Trophoblast cell (in vitro differentiated cells and primary cell): ENCODE results near the gene ZNF506.
"Not testable (repeated sequence)": the region's sequence is repeated elsewhere in the genome, so short reads cannot be mapped to it uniquely, and the experiment has no call there.

Experiments
- DNase-seq, 2 donors: peaks; one replicate each; pipeline ENCODE4 v3.0.0-alpha.2; 2016
- H2AFZ ChIP-seq: 2 replicates; pipeline ENCODE4 v1.6.1; 2013; ENCODE audit warnings: low read length, moderate library complexity, mild to moderate bottlenecking; ENCODE audit not compliant: insufficient read depth, poor library complexity
- H2AK5ac ChIP-seq: 2 replicates; pipeline ENCODE4 v1.6.1; 2013; ENCODE audit warnings: mild to moderate bottlenecking, low read length
- H2BK120ac ChIP-seq: 2 replicates; pipeline ENCODE4 v1.6.1; 2013; ENCODE audit warnings: low read length, mild to moderate bottlenecking, moderate library complexity; ENCODE audit not compliant: insufficient read depth, poor library complexity
- H2BK12ac ChIP-seq: 2 replicates; pipeline ENCODE4 v1.6.1; 2013; ENCODE audit warnings: mild to moderate bottlenecking, low read length, moderate library complexity
- H2BK5ac ChIP-seq: 2 replicates; pipeline ENCODE4 v1.6.1; 2013; ENCODE audit warnings: low read length, low read depth, moderate library complexity, mild to moderate bottlenecking; ENCODE audit not compliant: poor library complexity
- H3K14ac ChIP-seq: 2 replicates; pipeline ENCODE4 v1.6.1; 2013; ENCODE audit warnings: mild to moderate bottlenecking, low read length
- H3K18ac ChIP-seq: 2 replicates; pipeline ENCODE4 v1.6.1; 2013; ENCODE audit warnings: mild to moderate bottlenecking, low read length
- H3K23ac ChIP-seq: 2 replicates; pipeline ENCODE4 v1.6.1; 2013; ENCODE audit warnings: low read length
- H3K27ac ChIP-seq: 2 replicates; pipeline ENCODE4 v1.5.1; 2013; ENCODE audit warnings: low read depth, mild to moderate bottlenecking, inconsistent platforms, low read length, moderate library complexity
- H3K27me3 ChIP-seq: 2 replicates; pipeline ENCODE4 v1.6.1; 2013; ENCODE audit warnings: inconsistent platforms, mild to moderate bottlenecking, low read length, moderate library complexity; ENCODE audit not compliant: insufficient read depth
- H3K36me3 ChIP-seq, 2 experiments: 1 replicate in 1 of 2; 2 replicates in 1 of 2; pipeline ENCODE4 v1.6.1; 2013; ENCODE audit warnings: low read length in 2 of 2, mild to moderate bottlenecking in 2 of 2, moderate library complexity in 1 of 2; ENCODE audit not compliant: insufficient read depth in 2 of 2, control insufficient read depth in 1 of 2
- H3K4ac ChIP-seq: 2 replicates; pipeline ENCODE4 v1.6.1; 2013; ENCODE audit warnings: low read depth, mild to moderate bottlenecking, low read length, moderate library complexity
- H3K4me1 ChIP-seq, 2 experiments: 1 replicate in 1 of 2; 2 replicates in 1 of 2; pipeline ENCODE4 v1.6.1; 2013; ENCODE audit warnings: low read length in 2 of 2, mild to moderate bottlenecking in 2 of 2, moderate library complexity in 1 of 2; ENCODE audit not compliant: insufficient read depth in 2 of 2, control insufficient read depth in 1 of 2
- H3K4me2 ChIP-seq: 2 replicates; pipeline ENCODE4 v1.6.1; 2013; ENCODE audit warnings: inconsistent platforms, mild to moderate bottlenecking, low read length, moderate library complexity
- H3K4me3 ChIP-seq: 2 replicates; pipeline ENCODE4 v1.5.1; 2013; ENCODE audit warnings: mild to moderate bottlenecking, low read depth, low read length, inconsistent platforms
- H3K79me1 ChIP-seq: one replicate; pipeline ENCODE4 v1.6.1; 2013; ENCODE audit warnings: low read length
- H3K79me2 ChIP-seq: 2 replicates; pipeline ENCODE4 v1.6.1; 2013; ENCODE audit warnings: low read length, mild to moderate bottlenecking; ENCODE audit not compliant: control insufficient read depth, insufficient read depth, poor library complexity
- H3K9ac ChIP-seq: 2 replicates; pipeline ENCODE4 v1.6.1; 2013; ENCODE audit warnings: mild to moderate bottlenecking, low read length
- H3K9me3 ChIP-seq: 2 replicates; pipeline ENCODE4 v1.6.1; 2013; ENCODE audit warnings: low read depth, mild to moderate bottlenecking, control low read depth, inconsistent platforms, low read length; ENCODE audit not compliant: insufficient read depth
- H4K12ac ChIP-seq: 2 replicates; pipeline ENCODE4 v1.6.1; 2013; ENCODE audit warnings: low read depth, mild to moderate bottlenecking, low read length, moderate library complexity
- H4K8ac ChIP-seq: 2 replicates; pipeline ENCODE4 v1.6.1; 2013; ENCODE audit warnings: low read depth, mild to moderate bottlenecking, low read length, moderate library complexity
- H4K91ac ChIP-seq: one replicate; pipeline ENCODE4 v1.6.1; 2013; ENCODE audit warnings: low read depth, mild to moderate bottlenecking, low read length, moderate library complexity
- WGBS: extraction: QIAGEN DNeasy Blood & Tissue Kit; methylation state at CpG from one replicate; pipeline ENCODE4 v1.1.7; 2013; ENCODE audit warnings: missing lambda C conversion rate; ENCODE audit not compliant: insufficient read length, insufficient coverage; ENCODE audit errors: extremely low coverage; 5-methylcytosine and 5-hydroxymethylcytosine counted together

Gene ZNF506

GRCh38 chr19:19744641-19745040, 76.9 kb downstream of the ZNF506 start:
- Histone ChIP-seq H3K4me2 (no peak overlapping the region), H4K12ac (no peak overlapping the region), H3K79me2 (no peaks in the 10 kb centered on the region), H3K14ac (no peak overlapping the region), H2AFZ (no peak overlapping the region), H3K79me1 (no peaks in the 10 kb centered on the region), H3K9me3 (peaks cover 48% of the 10 kb centered on the region), H3K4me1 (no peaks in the 10 kb centered on the region), H2BK12ac (no peak overlapping the region), H4K91ac (no peak overlapping the region), H3K18ac (no peak overlapping the region), H3K27ac (no peak overlapping the region), H3K4me3 (no peak overlapping the region), H2BK120ac (no peak overlapping the region), H3K23ac (no peak overlapping the region), H3K9ac (no peak overlapping the region), H2AK5ac (no peak overlapping the region), H3K36me3 (no peaks in the 10 kb centered on the region), H2BK5ac (no peak overlapping the region), H4K8ac (no peak overlapping the region), H3K27me3 (no peaks in the 10 kb centered on the region), H3K4ac (no peak overlapping the region)
- no CpG with 5 or more reads among the region's 17 CpGs for WGBS
- DNase-seq, result no peak

GRCh38 chr19:19743921-19744320, 77.6 kb downstream of the ZNF506 start:
- H2AK5ac ChIP-seq, H4K8ac ChIP-seq, H3K4me3 ChIP-seq, H3K36me3 ChIP-seq, H3K18ac ChIP-seq, H2BK5ac ChIP-seq, H3K79me2 ChIP-seq, H3K27ac ChIP-seq, H3K4ac ChIP-seq, H3K79me1 ChIP-seq, H4K12ac ChIP-seq, H3K23ac ChIP-seq, H3K27me3 ChIP-seq, H3K4me1 ChIP-seq, H2BK120ac ChIP-seq, H3K4me2 ChIP-seq, DNase-seq, H3K14ac ChIP-seq, H3K9ac ChIP-seq, H2BK12ac ChIP-seq, H4K91ac ChIP-seq, H2AFZ ChIP-seq: not testable (repeated sequence)
- H3K9me3 ChIP-seq, result peaks cover 43% of the 10 kb centered on the region
- no CpG with 5 or more reads among the region's 6 CpGs for WGBS

- H4K8ac ChIP-seq, result no peak overlapping the region
- no peak overlapping the region for H2BK5ac ChIP-seq
- WGBS, result no CpG with 5 or more reads among the region's 6 CpGs
- no peak overlapping the region for H3K14ac ChIP-seq
- no peak overlapping the region for H2BK120ac ChIP-seq
- H3K27me3 ChIP-seq, result no peaks in the 10 kb centered on the region
- no peak overlapping the region for H3K18ac ChIP-seq
- no peaks in the 10 kb centered on the region for H3K36me3 ChIP-seq
- no peak overlapping the region for H4K91ac ChIP-seq
- no peak overlapping the region for H3K9ac ChIP-seq
- H3K4me2 ChIP-seq, result no peak overlapping the region
- H3K27ac ChIP-seq, result no peak overlapping the region
- no peak for DNase-seq
- H2AK5ac ChIP-seq, result no peak overlapping the region
- H3K4ac ChIP-seq, result no peak overlapping the region
- H3K79me2 ChIP-seq, result no peaks in the 10 kb centered on the region
- no peak overlapping the region for H3K23ac ChIP-seq
- H3K4me3 ChIP-seq, result no peak overlapping the region
- H3K79me1 ChIP-seq, result no peaks in the 10 kb centered on the region
- no peak overlapping the region for H4K12ac ChIP-seq
- peaks cover 38% of the 10 kb centered on the region for H3K9me3 ChIP-seq
- H2AFZ ChIP-seq, result no peak overlapping the region
- no peaks in the 10 kb centered on the region for H3K4me1 ChIP-seq
- no peak overlapping the region for H2BK12ac ChIP-seq
These were observed 78.4 kb downstream of the ZNF506 start for GRCh38 chr19:19743176-19743575.

DNA sequence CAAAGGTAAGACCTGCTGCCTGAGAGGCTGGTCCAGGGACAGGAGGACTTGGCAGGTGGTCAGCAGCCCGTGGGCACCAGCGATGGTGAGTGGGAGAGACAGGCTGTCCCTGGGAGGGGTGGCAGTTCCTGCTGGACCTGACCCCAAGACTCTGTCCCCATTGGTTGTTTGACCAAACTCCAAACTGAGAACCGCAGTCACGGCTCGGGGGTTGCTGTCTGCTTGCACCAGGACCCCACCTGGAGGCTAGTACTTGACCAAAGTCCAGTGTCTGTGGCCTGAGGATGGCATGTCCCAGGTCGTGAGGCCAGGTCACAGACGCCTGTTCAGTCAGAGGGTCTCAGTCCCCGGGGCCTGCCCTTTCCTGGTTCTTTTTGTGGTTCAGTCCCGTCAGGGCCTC, 78.8 kb downstream of the ZNF506 start:
- no peak overlapping the region for H3K27ac ChIP-seq
- no peak overlapping the region for H2BK5ac ChIP-seq
- H4K91ac ChIP-seq, result no peak overlapping the region
- no peak overlapping the region for H2BK12ac ChIP-seq
- H2AFZ ChIP-seq, result no peak overlapping the region
- H3K4me2 ChIP-seq, result no peak overlapping the region
- DNase-seq, result no peak
- H3K23ac ChIP-seq, result no peak overlapping the region
- H2BK120ac ChIP-seq, result no peak overlapping the region
- no peak overlapping the region for H3K14ac ChIP-seq
- H3K4ac ChIP-seq, result no peak overlapping the region
- H3K27me3 ChIP-seq, result no peaks in the 10 kb centered on the region
- no peaks in the 10 kb centered on the region for H3K4me1 ChIP-seq
- H3K18ac ChIP-seq, result no peak overlapping the region
- no peak overlapping the region for H4K12ac ChIP-seq
- WGBS, result no CpG with 5 or more reads among the region's 9 CpGs
- H2AK5ac ChIP-seq, result no peak overlapping the region
- H3K9ac ChIP-seq, result no peak overlapping the region
- no peak overlapping the region for H3K4me3 ChIP-seq
- H4K8ac ChIP-seq, result no peak overlapping the region
- no peaks in the 10 kb centered on the region for H3K79me1 ChIP-seq
- no peaks in the 10 kb centered on the region for H3K36me3 ChIP-seq
- H3K9me3 ChIP-seq, result peaks cover 34% of the 10 kb centered on the region
- H3K79me2 ChIP-seq, result no peaks in the 10 kb centered on the region
